Choroid plexus epithelial cell (primary cell): ENCODE data around the gene WBP2.
"Not testable (repeated sequence)": the region's sequence is repeated elsewhere in the genome, so short reads cannot be mapped to it uniquely, and the experiment has no call there.

Experiments used
- DNase-seq: peaks from one replicate; pipeline ENCODE4 v3.0.0-alpha.2; 2010; ENCODE audit warnings: low read depth
- H3K4me3 ChIP-seq: 2 replicates; pipeline ENCODE4 v1.5.1; 2011; ENCODE audit warnings: low read depth, mild to moderate bottlenecking, control low read depth, low read length, moderate library complexity
- TF ChIP-seq, protein P1 (sequence below): conservative IDR thresholded peaks from 2 replicates; pipeline ENCODE4 v1.5.1; 2011; ENCODE audit warnings: low read depth, mild to moderate bottlenecking, control low read depth, inconsistent platforms, low read length, moderate library complexity

The WBP2 gene

DNA sequence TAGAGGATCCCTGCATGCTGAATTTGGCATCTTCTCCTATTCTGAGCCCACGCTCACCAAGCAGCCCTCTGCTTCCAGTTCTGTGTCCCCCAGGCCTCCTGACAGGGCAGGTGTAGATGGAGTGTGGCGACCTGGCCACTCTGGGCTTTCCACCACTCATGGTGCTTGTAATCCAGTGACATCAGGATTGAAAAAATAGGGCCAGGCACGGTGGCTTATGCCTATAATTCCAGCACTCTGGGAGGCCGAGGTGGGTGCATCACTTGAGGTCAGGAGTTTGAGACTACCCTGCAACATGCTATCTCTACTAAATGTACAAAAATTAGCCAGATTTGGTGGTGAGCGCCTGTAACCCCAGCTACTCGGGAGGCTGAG lies 41.1 kb downstream of the WBP2 start:
- H3K4me3 ChIP-seq, result no peak overlapping the region
- no peak for DNase-seq
- TF ChIP-seq, protein P1, sequence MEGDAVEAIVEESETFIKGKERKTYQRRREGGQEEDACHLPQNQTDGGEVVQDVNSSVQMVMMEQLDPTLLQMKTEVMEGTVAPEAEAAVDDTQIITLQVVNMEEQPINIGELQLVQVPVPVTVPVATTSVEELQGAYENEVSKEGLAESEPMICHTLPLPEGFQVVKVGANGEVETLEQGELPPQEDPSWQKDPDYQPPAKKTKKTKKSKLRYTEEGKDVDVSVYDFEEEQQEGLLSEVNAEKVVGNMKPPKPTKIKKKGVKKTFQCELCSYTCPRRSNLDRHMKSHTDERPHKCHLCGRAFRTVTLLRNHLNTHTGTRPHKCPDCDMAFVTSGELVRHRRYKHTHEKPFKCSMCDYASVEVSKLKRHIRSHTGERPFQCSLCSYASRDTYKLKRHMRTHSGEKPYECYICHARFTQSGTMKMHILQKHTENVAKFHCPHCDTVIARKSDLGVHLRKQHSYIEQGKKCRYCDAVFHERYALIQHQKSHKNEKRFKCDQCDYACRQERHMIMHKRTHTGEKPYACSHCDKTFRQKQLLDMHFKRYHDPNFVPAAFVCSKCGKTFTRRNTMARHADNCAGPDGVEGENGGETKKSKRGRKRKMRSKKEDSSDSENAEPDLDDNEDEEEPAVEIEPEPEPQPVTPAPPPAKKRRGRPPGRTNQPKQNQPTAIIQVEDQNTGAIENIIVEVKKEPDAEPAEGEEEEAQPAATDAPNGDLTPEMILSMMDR, result no peak

DNA sequence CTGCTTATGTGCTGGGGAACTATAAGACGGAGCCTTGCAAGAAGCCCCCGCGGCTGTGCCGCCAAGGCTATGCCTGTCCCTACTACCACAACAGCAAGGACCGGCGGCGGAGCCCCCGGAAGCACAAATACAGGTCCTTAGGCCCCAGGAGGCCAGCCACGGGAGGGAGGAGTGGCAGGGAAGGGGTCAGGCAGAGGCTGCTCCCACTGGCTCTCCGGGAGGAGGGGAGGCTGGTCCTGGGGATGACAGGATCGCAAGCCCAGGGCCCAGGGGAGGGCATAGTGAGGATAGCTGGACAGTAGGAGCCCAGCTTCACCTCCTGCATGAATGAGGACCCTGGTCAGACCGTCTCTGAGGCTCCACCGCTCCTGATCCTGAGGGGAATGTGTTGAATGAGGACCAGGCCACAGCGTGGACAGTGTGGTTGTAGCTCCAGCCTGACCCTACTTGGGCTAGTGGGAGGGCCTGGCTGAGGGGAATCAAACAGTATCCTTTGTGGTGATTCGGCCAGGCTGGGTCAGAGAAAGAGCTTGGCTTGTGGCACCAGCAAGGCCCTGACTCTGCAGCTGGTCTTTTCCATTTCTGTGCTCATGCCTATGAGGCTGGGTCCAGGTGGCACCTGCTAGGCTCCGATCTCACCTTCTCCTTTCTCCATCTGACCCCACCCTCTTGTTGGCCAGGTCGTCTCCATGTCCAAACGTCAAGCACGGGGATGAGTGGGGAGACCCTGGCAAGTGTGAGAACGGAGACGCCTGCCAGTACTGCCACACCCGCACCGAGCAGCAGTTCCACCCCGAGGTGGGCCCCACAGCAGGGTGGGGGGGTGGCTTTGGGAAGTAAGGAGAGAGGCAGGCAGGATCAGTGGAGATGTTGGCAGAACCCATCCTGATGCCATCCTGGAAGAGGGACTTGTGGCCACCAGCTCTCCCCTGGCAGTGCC lies 41.8 kb downstream of the WBP2 start:
- H3K4me3 ChIP-seq, result no peak overlapping the region
- TF ChIP-seq, protein P1, result no peak
- DNase-seq, result no peak

DNA sequence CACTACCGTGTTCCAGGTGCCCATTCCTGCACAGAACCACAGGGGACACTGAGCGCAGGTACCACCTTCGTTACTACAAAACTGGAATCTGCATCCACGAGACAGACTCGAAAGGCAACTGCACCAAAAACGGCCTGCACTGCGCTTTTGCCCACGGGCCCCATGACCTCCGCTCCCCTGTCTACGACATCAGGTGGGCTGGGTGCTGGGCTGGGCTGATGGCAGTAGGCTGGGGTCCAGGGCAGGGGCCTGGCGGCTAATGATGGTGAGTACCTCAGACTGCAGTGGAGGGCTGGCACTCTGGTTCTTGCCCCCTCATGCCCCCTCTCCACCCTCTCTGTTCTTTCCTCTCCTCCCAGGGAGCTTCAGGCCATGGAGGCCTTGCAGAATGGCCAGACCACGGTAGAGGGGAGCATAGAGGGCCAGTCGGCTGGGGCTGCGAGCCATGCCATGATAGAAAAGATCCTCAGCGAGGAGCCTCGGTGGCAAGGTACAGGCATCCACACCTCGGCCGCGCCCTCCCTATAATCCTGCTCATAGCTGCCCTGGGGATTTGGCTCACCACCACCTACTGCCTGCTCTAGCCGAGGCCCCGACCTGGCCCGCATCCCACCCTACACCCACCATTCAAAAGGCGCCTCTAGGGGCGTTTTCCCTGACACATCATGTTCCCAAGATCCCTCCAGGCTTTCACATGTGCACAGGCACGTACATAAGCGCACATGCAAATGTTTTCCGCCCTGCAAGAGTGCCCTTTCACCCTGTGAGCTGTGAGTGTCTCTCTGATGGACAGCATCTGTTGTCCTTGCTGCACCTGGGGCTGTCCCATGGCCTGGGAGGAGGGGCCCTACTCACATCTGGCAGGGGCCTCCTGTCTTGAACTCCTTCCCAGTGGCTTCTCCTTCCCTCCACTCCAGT lies 42.8 kb downstream of the WBP2 start:
- DNase-seq, result no peak
- TF ChIP-seq, protein P1, result no peak
- no peak overlapping the region for H3K4me3 ChIP-seq

DNA sequence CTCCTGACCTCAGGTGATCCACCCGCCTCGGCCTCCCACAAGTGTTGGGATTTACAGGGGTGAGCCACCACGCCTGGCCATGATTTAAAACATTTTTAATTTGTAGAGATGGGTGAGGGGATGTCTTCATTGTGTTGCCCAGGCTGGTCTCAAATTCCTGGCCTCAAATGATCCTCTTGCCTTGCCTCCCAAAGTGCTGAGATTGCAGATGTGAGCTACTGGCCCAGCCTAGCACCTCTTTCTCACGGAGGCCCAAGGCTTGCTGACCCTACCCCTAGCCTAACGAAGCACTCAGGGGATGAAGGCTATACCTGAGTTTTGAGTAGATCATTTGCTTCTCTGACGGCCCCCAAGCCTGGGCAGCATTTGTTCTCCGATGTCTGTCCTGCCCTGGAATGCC lies 44.0 kb downstream of the WBP2 start:
- no peak overlapping the region for H3K4me3 ChIP-seq
- TF ChIP-seq, protein P1, result no peak
- no peak for DNase-seq

DNA sequence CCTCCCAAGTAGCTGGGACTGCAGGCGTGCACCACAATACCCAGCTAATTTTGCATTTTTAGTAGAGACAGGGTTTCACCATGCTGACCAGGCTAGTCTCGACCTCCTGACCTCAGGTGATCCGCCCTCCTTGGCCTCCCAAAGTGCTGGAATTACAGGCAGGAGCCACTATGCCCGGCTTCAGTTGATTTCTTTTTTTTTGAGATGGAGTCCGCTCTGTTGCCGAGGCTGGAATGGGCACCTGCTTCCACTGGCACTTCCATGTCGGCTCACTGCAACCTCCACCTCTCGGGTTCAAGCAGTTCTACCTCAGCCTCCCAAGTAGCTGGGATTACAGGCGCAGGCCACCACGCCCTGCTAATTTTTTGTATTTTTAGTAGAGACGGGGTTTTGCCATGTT lies 44.4 kb downstream of the WBP2 start:
- not testable (repeated sequence) for DNase-seq, H3K4me3 ChIP-seq

DNA sequence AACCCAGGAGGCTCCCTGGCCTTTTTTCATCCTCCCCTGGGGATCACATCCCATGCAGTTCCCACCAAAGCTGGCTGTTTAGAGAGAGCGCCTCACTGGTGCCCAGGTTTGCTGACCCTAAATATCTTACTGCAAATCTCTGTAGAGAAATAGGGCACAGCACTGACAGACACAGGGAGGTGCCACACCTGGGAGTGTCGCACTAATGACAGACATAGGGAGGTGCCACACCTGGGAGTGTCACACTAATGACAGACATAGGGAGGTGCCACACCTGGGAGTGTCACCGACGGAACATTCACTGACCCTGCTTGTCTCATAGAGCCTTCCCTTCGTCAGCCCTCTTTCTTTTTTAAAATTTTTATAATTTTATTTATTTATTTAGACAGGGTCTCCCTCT lies 44.9 kb downstream of the WBP2 start:
- TF ChIP-seq, protein P1, result no peak
- no peak for DNase-seq
- no peak overlapping the region for H3K4me3 ChIP-seq

DNA sequence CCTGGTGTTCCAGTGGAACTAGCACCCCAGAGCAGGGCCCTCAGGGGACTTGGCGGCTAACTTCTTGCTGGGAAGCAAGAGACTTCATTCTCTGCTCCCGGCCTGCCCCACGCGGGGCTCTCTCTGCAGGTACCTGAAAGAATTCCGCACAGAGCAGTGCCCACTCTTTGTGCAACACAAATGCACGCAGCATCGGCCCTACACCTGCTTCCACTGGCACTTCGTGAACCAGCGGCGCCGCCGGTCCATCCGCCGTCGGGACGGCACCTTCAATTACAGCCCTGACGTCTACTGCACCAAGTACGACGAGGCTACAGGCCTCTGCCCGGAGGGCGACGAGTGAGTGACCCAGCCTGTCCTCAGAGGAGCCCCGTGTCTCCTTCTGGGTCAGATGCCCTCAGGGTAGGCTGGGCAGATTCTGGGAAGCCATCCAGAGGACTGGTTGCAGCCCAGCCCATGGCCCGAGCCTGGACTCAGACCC lies 45.5 kb downstream of the WBP2 start:
- no peak overlapping the region for H3K4me3 ChIP-seq
- TF ChIP-seq, protein P1, result no peak
- DNase-seq, result no peak
